Gastroesophageal sphincter (tissue), 4 donors: ENCODE data around the gene SMS. TPM values are rescaled to one million over a fixed set of nuclear protein-coding genes. Genes with fewer than 3 reads are reported as not detected.

Experiments used
- ATAC-seq: fragments of 150-250 bp; one replicate; pipeline ENCODE4 v1.9.1; 2016; ENCODE audit warnings: mild to moderate bottlenecking, moderate library complexity
- H3K27ac ChIP-seq, 4 donors: fragments of 200-600 bp; sonication (generic) in 3 of 4; 1 replicate in 3 of 4; 2 replicates in 1 of 4; pipeline ENCODE4 v1.5.1; 2016 to 2019
- H3K27me3 ChIP-seq: fragments of 200-600 bp; sonication (generic); one replicate; pipeline ENCODE4 v1.5.1; 2019
- H3K36me3 ChIP-seq, 2 donors: fragments of 200-600 bp; sonication (generic); one replicate each; pipeline ENCODE4 v1.5.1; 2019; ENCODE audit warnings: control low read depth in 1 of 2
- H3K4me1 ChIP-seq, 3 donors: fragments of 200-600 bp; sonication (generic); 1 replicate in 2 of 3; 2 replicates in 1 of 3; pipeline ENCODE4 v1.5.1; 2016 to 2019; ENCODE audit warnings: control low read depth in 2 of 3
- H3K4me3 ChIP-seq, 2 donors: fragments of 200-600 bp; sonication (generic); one replicate each; pipeline ENCODE4 v1.5.1; 2019; ENCODE audit warnings: mild to moderate bottlenecking in 1 of 2, moderate library complexity in 1 of 2
- H3K9me3 ChIP-seq, 3 donors: fragments of 200-600 bp; sonication (generic); one replicate each; pipeline ENCODE4 v1.5.1; 2017 to 2019; ENCODE audit warnings: control low read depth in 2 of 3
- EP300 ChIP-seq: sonication (generic); formaldehyde crosslinking; IDR thresholded peaks from one replicate; pipeline ENCODE4 v1.6.1; 2017; ENCODE audit warnings: antibody characterized with exemption, mild to moderate bottlenecking
- POLR2A ChIP-seq, 2 donors: fragments of 450-650 bp; IDR thresholded peaks; one replicate each; pipeline ENCODE4 v1.6.1; 2017; ENCODE audit warnings: antibody characterized with exemption in 2 of 2, mild to moderate bottlenecking in 2 of 2, moderate library complexity in 1 of 2
- POLR2AphosphoS5 ChIP-seq: sonication (generic); formaldehyde crosslinking; IDR thresholded peaks from one replicate; pipeline ENCODE4 v1.6.1; 2017; ENCODE audit warnings: antibody characterized with exemption
- whole genome bisulfite sequencing, 2 donors: methylation state at CpG; one replicate each; pipeline ENCODE4 v1.1.5; 2018; ENCODE audit warnings: low coverage in 1 of 2; 5-methylcytosine and 5-hydroxymethylcytosine counted together
- total RNA-seq, 4 donors: library from RNA; depleted of rRNA; stranded (reverse); fragments of >200 nt; gene quantifications; one replicate each; pipeline ENCODE4 v1.1.0, GENCODE V29; 2016
- TF ChIP-seq, protein P1 (sequence below), 4 experiments: fragments of 200-600 bp in 2 of 4; fragments of 450-650 bp in 2 of 4; sonication (generic) in 1 of 4; IDR thresholded peaks; one replicate each; pipeline ENCODE4 v1.5.1; 2017 to 2019; ENCODE audit warnings: antibody characterized with exemption in 4 of 4, mild to moderate bottlenecking in 2 of 4, moderate library complexity in 2 of 4

Gene SMS
- total RNA-seq, 4 donors from 2014 or later = 77.7 to 85.5 (median 83.6) TPM

DNA sequence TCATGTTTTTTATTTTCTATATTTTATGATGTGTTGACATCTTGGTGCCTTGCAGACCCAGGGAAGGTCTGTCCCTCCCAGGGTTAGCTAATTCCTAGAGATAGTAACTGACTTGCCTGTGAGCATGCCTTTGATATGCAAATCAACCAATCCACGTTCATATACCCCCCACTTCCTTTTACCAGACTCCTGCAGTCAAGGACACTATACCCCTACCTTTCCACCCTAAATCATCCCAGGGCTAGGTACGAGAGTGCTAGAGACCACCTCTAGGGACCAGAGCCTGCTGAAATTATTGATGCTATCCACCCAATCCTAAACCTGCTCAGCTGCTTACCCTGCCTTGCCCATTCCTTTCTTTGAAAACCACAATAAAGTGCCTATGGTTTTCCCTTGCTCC is 84.1 kb downstream of the SMS start:
- no peaks in the 10 kb centered on the region for H3K4me1 ChIP-seq
- no peak overlapping the region for H3K4me3 ChIP-seq
- WGBS, 2 donors = 33 to 83% methylated on average over 1 to 2 of the region's 2 CpGs
- H3K36me3 ChIP-seq = no peaks in the 10 kb centered on the region
- no peaks in the 10 kb centered on the region for H3K9me3 ChIP-seq
- no peaks in the 10 kb centered on the region for H3K27me3 ChIP-seq
- no peak for ATAC-seq
- TF ChIP-seq EP300 = no peak
- TF ChIP-seq, protein P1, sequence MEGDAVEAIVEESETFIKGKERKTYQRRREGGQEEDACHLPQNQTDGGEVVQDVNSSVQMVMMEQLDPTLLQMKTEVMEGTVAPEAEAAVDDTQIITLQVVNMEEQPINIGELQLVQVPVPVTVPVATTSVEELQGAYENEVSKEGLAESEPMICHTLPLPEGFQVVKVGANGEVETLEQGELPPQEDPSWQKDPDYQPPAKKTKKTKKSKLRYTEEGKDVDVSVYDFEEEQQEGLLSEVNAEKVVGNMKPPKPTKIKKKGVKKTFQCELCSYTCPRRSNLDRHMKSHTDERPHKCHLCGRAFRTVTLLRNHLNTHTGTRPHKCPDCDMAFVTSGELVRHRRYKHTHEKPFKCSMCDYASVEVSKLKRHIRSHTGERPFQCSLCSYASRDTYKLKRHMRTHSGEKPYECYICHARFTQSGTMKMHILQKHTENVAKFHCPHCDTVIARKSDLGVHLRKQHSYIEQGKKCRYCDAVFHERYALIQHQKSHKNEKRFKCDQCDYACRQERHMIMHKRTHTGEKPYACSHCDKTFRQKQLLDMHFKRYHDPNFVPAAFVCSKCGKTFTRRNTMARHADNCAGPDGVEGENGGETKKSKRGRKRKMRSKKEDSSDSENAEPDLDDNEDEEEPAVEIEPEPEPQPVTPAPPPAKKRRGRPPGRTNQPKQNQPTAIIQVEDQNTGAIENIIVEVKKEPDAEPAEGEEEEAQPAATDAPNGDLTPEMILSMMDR (IDR thresholded peaks at IDR 0.05) = no peak
- no peak for TF ChIP-seq POLR2A (IDR thresholded peaks at IDR 0.05)
- TF ChIP-seq POLR2AphosphoS5 = no peak
- H3K27ac ChIP-seq = no peak overlapping the region

DNA sequence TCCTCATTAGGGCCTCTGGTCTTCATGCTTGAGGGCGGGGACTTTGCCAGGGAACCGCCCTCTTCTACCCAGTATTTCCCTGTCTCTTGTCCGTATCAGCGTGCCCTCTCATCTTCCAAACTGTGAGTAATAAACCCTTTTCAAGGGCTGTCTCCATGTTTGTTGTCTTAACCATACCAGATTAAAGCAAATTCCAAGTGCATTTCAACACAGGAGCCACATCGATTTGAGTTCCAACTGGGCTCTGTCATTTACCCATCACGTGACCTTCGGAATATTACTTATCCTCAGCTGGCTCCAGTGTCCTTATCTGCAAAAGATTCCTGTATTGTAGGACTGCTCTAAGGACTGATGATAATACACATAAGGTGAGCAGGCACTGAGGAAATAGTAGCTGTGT is 85.2 kb downstream of the SMS start:
- no peak overlapping the region for H3K27ac ChIP-seq
- H3K27me3 ChIP-seq = no peaks in the 10 kb centered on the region
- no peak overlapping the region for H3K4me3 ChIP-seq
- 40 to 81% methylated on average over 1 to 6 of the region's 7 CpGs for WGBS, 2 donors
- H3K9me3 ChIP-seq = no peaks in the 10 kb centered on the region
- no peak for TF ChIP-seq POLR2A (IDR thresholded peaks at IDR 0.05)
- TF ChIP-seq EP300 = no peak
- H3K36me3 ChIP-seq = no peaks in the 10 kb centered on the region
- no peak for ATAC-seq
- H3K4me1 ChIP-seq = no peaks in the 10 kb centered on the region

DNA sequence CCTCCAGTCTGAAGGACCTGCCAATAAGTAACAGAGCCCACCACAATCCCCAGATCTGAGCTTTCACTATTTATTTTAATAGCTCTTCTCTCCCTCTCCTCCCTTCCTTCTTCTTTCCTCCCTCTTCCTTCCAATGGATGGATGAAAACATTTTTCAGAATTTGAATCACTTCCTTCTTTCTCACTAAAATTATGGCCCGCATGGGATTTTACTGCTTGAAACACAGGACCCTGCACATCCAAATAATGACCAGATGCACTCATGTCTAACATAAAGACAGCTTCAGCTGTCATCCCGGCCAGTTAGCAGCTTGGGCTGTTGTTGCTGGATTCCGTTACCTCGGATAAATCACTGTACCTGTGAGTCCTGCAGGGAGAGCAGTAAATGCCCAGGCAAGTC is 86.2 kb downstream of the SMS start:
- ATAC-seq = no peak
- no peaks in the 10 kb centered on the region for H3K36me3 ChIP-seq
- WGBS, 2 donors = 57% methylated on average over 1 of the region's 4 CpGs; no CpG with 5 or more reads in 1 of the 2 donors
- TF ChIP-seq, protein P1 (IDR thresholded peaks at IDR 0.05) = no peak
- TF ChIP-seq POLR2A (IDR thresholded peaks at IDR 0.05) (no peak), EP300 (no peak)
- H3K27me3 ChIP-seq = no peaks in the 10 kb centered on the region
- H3K9me3 ChIP-seq = no peaks in the 10 kb centered on the region
- H3K27ac ChIP-seq = no peak overlapping the region
- no peak overlapping the region for H3K4me3 ChIP-seq
- H3K4me1 ChIP-seq = no peaks in the 10 kb centered on the region

DNA sequence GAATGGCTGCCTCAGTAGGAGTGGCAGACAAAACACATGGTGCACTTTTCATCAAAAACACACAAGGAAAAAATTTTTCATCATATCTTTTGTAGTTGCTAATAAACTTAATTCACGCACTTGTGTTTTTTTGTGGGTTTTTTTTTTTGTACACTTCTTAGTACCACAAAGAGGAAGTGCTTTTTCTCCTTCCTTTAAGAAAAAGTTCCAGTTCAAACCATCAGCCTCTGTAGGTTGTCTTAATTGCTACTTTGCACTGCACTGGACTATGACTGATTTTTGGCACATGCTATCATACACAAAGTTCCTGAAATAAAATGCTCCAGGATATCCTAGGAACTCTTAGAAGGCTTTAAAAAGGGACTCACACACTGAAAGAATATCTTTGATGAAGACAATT is 91.6 kb downstream of the SMS start, which contains the start of gene PHEX:
TSS of gene PHEX (plus strand) at position 242 of the 400 bp plus-strand sequence. CDS start 681 bp downstream, outside the sequence.
- no peaks in the 10 kb centered on the region for H3K9me3 ChIP-seq
- ATAC-seq = no peak
- no peaks in the 10 kb centered on the region for H3K36me3 ChIP-seq
- H3K27ac ChIP-seq = no peak within 1 kb of the TSS
- H3K4me3 ChIP-seq = no peak within 1 kb of the TSS
- no peaks in the 10 kb centered on the region for H3K27me3 ChIP-seq
- TF ChIP-seq POLR2A (IDR thresholded peaks at IDR 0.05) (no peak), POLR2AphosphoS5 (no peak), EP300 (no peak)
- TF ChIP-seq, protein P1 (IDR thresholded peaks at IDR 0.05) = no peak
- no peaks in the 10 kb centered on the region for H3K4me1 ChIP-seq
- 29 to 50% methylated on average over 1 of the region's 1 CpG for WGBS, 2 donors

DNA sequence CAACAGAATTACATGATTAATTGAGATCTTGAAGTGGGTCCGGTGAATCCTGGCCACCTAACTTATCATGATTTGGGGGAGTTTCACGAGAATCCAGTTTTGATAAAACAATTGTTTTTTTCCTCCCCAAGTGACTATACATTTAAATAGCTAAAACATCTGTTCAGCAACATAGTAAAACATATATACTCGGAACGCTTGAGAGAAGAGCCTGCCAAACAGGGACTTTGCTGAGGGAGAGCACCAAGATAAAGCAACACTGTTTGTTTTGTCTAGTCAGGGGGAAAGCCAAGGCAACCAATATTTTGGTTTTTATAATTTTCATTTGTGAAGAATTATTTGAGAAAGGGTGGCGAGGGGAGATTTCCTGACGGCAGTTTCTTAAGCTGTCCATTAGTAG is 92.0 kb downstream of the SMS start:
- no peak overlapping the region for H3K27ac ChIP-seq
- no peaks in the 10 kb centered on the region for H3K36me3 ChIP-seq
- no peaks in the 10 kb centered on the region for H3K27me3 ChIP-seq
- H3K4me3 ChIP-seq = no peak overlapping the region
- 48% methylated on average over 6 of the region's 6 CpGs; no CpG with 5 or more reads in 1 of the 2 donors for WGBS, 2 donors
- ATAC-seq = no peak
- H3K4me1 ChIP-seq = no peaks in the 10 kb centered on the region
- no peaks in the 10 kb centered on the region for H3K9me3 ChIP-seq
- TF ChIP-seq POLR2AphosphoS5 = no peak
- no peak for TF ChIP-seq EP300
- TF ChIP-seq POLR2A (IDR thresholded peaks at IDR 0.05) = no peak
- TF ChIP-seq, protein P1 (IDR thresholded peaks at IDR 0.05) = no peak
